Activated CD8-positive, alpha-beta T cell treated with anti-CD3 and anti-CD28 coated beads for 36 hours (primary cell): ENCODE measurements around the gene ZC3H18. TPM values are rescaled to one million over a fixed set of nuclear protein-coding genes. Genes with fewer than 3 reads are reported as not detected.

Source experiments
- ATAC-seq: fragments of 200-7000 bp; cut with Tn5 transposase; one replicate; pipeline ENCODE4 v1.10.0; 2021; ENCODE audit warnings: mild to moderate bottlenecking, moderate library complexity
- CTCF ChIA-PET: fragments of 350-600 bp; sonication (Branson Sonifier 250); formaldehyde crosslinking; loops from one replicate; lab custom pipeline; 2021; ENCODE audit warnings: antibody characterized with exemption; lab: Charles Lee
- POLR2A ChIA-PET: fragments of 350-600 bp; sonication (Branson Sonifier 250); formaldehyde crosslinking; loops from one replicate; lab custom pipeline; 2021; ENCODE audit warnings: antibody characterized with exemption; lab: Charles Lee
- DNase-seq: peaks from one replicate; pipeline ENCODE4 v3.0.0-alpha.2; 2020
- H3K27ac Mint-ChIP-seq: one replicate; pipeline ENCODE4 v1.8.0; 2021; ENCODE audit warnings: mild to moderate bottlenecking, mixed read lengths
- H3K27me3 Mint-ChIP-seq: one replicate; pipeline ENCODE4 v1.8.0; 2021; ENCODE audit warnings: mixed read lengths
- H3K36me3 Mint-ChIP-seq: one replicate; pipeline ENCODE4 v1.8.0; 2021; ENCODE audit warnings: low read depth, mixed read lengths
- H3K4me1 Mint-ChIP-seq: one replicate; pipeline ENCODE4 v1.8.0; 2021; ENCODE audit warnings: low read depth, mixed read lengths
- H3K4me3 Mint-ChIP-seq: one replicate; pipeline ENCODE4 v1.8.0; 2021; ENCODE audit warnings: mild to moderate bottlenecking, moderate library complexity, mixed read lengths
- H3K9me3 Mint-ChIP-seq: one replicate; pipeline ENCODE4 v1.8.0; 2021; ENCODE audit warnings: mixed read lengths
- CTCF ChIP-seq: fragments of 200-600 bp; IDR thresholded peaks from one replicate; pipeline ENCODE4 v1.8.0; 2022; ENCODE audit warnings: antibody characterized with exemption, mild to moderate bottlenecking
- intact Hi-C: fragments of 100-400 bp; cut with micrococcal nuclease; formaldehyde crosslinking; loops from one replicate; pipeline ENCODE4 v1.10.0; 2022
- total RNA-seq, 2 experiments: library from RNA; stranded (reverse); gene quantifications; one replicate each; pipeline ENCODE4 v1.2.3, GENCODE V29; 2021

Gene ZC3H18
- total RNA-seq, 2 experiments from 2014 or later = 67.7 to 73.5 TPM

GRCh38 chr16:88626646-88627045 is 56.4 kb downstream of the ZC3H18 start:
- ATAC-seq = no peak
- Mint-ChIP-seq H3K9me3 (no peaks in the 10 kb centered on the region), H3K27ac (no peak overlapping the region), H3K27me3 (no peaks in the 10 kb centered on the region), H3K4me1 (peaks cover 5% of the 10 kb centered on the region), H3K4me3 (no peak overlapping the region), H3K36me3 (peaks cover 29% of the 10 kb centered on the region)
- TF ChIP-seq CTCF = no peak
- POLR2A ChIA-PET = interaction anchor here (1.2 kb wide), 1 partner anchor 10 kb away, joined by 3 read pairs; no protein-coding TSS in a partner anchor
- no peak for DNase-seq
- intact Hi-C loops = no loop called here
- CTCF ChIA-PET = no interaction called here

- POLR2A ChIA-PET = interaction anchor here (1.0 to 1.2 kb wide), 2 partner anchors 8 to 9 kb away, joined by 3 read pairs; no protein-coding TSS in a partner anchor
- DNase-seq (no peak), ATAC-seq (no peak)
- CTCF ChIA-PET = interaction anchor here (1.4 kb wide), 1 partner anchor 20 kb away, joined by 3 read pairs; no protein-coding TSS in a partner anchor
- Mint-ChIP-seq H3K27me3 (no peaks in the 10 kb centered on the region), H3K36me3 (peaks cover 25% of the 10 kb centered on the region), H3K27ac (no peak overlapping the region), H3K4me1 (peaks cover 6% of the 10 kb centered on the region), H3K9me3 (no peaks in the 10 kb centered on the region), H3K4me3 (no peak overlapping the region)
- intact Hi-C loops = no loop called here
- no peak for TF ChIP-seq CTCF
Measured at GRCh38 chr16:88627531-88628411, 57.6 kb downstream of the ZC3H18 start.

GRCh38 chr16:88628512-88628974 is 58.3 kb downstream of the ZC3H18 start:
- no peak overlapping the region for H3K4me3 Mint-ChIP-seq
- peak; percentile 25 for ATAC-seq
- intact Hi-C loops = no loop called here
- H3K27ac Mint-ChIP-seq = no peak overlapping the region
- peaks cover 23% of the 10 kb centered on the region for H3K36me3 Mint-ChIP-seq
- H3K9me3 Mint-ChIP-seq = no peaks in the 10 kb centered on the region
- no peak for DNase-seq
- H3K27me3 Mint-ChIP-seq = no peaks in the 10 kb centered on the region
- POLR2A ChIA-PET = no interaction called here
- H3K4me1 Mint-ChIP-seq = peaks cover 12% of the 10 kb centered on the region
- CTCF ChIA-PET = interaction anchor here (0.7 to 1.4 kb wide), 4 partner anchors 8 to 77 kb away, joined by 3 to 4 read pairs (median 4); no protein-coding TSS in a partner anchor
- peak; percentile 37 for TF ChIP-seq CTCF

- ChIA-PET POLR2A (interaction anchor here (0.5 to 0.6 kb wide), 2 partner anchors 78 to 156 kb away, joined by 3 read pairs; no protein-coding TSS in a partner anchor), CTCF (interaction anchor here (1.1 kb wide), 1 partner anchor 10 kb away, joined by 3 read pairs; no protein-coding TSS in a partner anchor)
- Mint-ChIP-seq H3K27ac (no peak overlapping the region), H3K4me3 (no peak overlapping the region), H3K4me1 (peaks cover 15% of the 10 kb centered on the region), H3K27me3 (no peaks in the 10 kb centered on the region), H3K9me3 (no peaks in the 10 kb centered on the region), H3K36me3 (peaks cover 15% of the 10 kb centered on the region)
- intact Hi-C loops = no loop called here
- DNase-seq (no peak), ATAC-seq (no peak)
- no peak for TF ChIP-seq CTCF
Measured at GRCh38 chr16:88629835-88630234, 59.6 kb downstream of the ZC3H18 start.

- ATAC-seq (no peak), DNase-seq (no peak)
- Mint-ChIP-seq H3K36me3 (peaks cover 15% of the 10 kb centered on the region), H3K4me1 (peaks cover 18% of the 10 kb centered on the region), H3K27me3 (no peaks in the 10 kb centered on the region), H3K27ac (no peak overlapping the region), H3K4me3 (no peak overlapping the region), H3K9me3 (no peaks in the 10 kb centered on the region)
- ChIA-PET CTCF (no interaction called here), POLR2A (interaction anchor here (0.5 kb wide), 1 partner anchor 77 kb away, joined by 3 read pairs; no protein-coding TSS in a partner anchor)
- intact Hi-C loops = no loop called here
- TF ChIP-seq CTCF = no peak
Measured at GRCh38 chr16:88630433-88630832, 60.2 kb downstream of the ZC3H18 start.
